IMR-90 (cell line): ENCODE data around the gene MREG. TPM values are rescaled to one million over a fixed set of nuclear protein-coding genes. Genes with fewer than 3 reads are reported as not detected.

Source experiments
- ATAC-seq: fragments of 200-7000 bp; cut with Tn5 transposase; 2 replicates; pipeline ENCODE4 v1.9.1; 2020; ENCODE audit warnings: low read depth, mild to moderate bottlenecking, moderate library complexity
- BruUV-seq: library from RNA; stranded (reverse); fragments of 400-500 nt; replicated peaks from 2 replicates; lab custom pipeline; 2021; lab: Mats Ljungman, UMichigan
- CTCF ChIA-PET: fragments of 300-600 bp; formaldehyde crosslinking; extraction: SDS; loops from one replicate; lab custom pipeline; 2021; ENCODE audit warnings: antibody characterized with exemption; lab: Yijun Ruan, JAX
- POLR2A ChIA-PET: fragments of 300-600 bp; sonication (Branson Sonifier 250); formaldehyde crosslinking; loops from one replicate; lab custom pipeline; 2022; ENCODE audit warnings: antibody characterized with exemption; ENCODE audit not compliant: unreplicated experiment; lab: Charles Lee
- DNase-seq: peaks from one replicate; pipeline ENCODE4 v3.0.0; 2013
- H2AFZ ChIP-seq: replicated peaks from 2 replicates; pipeline ENCODE3; 2013; ENCODE audit warnings: low read length, mild to moderate bottlenecking; ENCODE audit not compliant: poor library complexity
- H2AK5ac ChIP-seq: 2 replicates; pipeline ENCODE4 v1.6.1; 2013; ENCODE audit warnings: low read depth, low read length, inconsistent platforms
- H2AK9ac ChIP-seq: replicated peaks from 2 replicates; pipeline ENCODE3; 2013; ENCODE audit warnings: mild to moderate bottlenecking, low read depth, low read length, moderate library complexity; ENCODE audit not compliant: poor library complexity
- H2BK120ac ChIP-seq: 2 replicates; pipeline ENCODE4 v1.6.1; 2013; ENCODE audit warnings: low read depth, low read length, inconsistent platforms
- H2BK15ac ChIP-seq: 3 replicates; pipeline ENCODE4 v1.6.1; 2013; ENCODE audit warnings: low read depth, low read length, inconsistent platforms
- H2BK20ac ChIP-seq: 2 replicates; pipeline ENCODE4 v1.6.1; 2013; ENCODE audit warnings: low read depth, mild to moderate bottlenecking, inconsistent platforms, low read length, moderate library complexity
- H2BK5ac ChIP-seq: 2 replicates; pipeline ENCODE4 v1.6.1; 2013; ENCODE audit warnings: mild to moderate bottlenecking, low read depth, low read length, inconsistent platforms; ENCODE audit not compliant: poor library complexity, severe bottlenecking
- H3K14ac ChIP-seq: replicated peaks from 2 replicates; pipeline ENCODE4 v1.6.1; 2013; ENCODE audit warnings: low read depth, low read length, inconsistent platforms
- H3K18ac ChIP-seq: 2 replicates; pipeline ENCODE4 v1.6.1; 2013; ENCODE audit warnings: low read depth, low read length, control low read depth
- H3K23ac ChIP-seq: 2 replicates; pipeline ENCODE4 v1.6.1; 2013; ENCODE audit warnings: low read depth, low read length, inconsistent platforms
- H3K27ac ChIP-seq: 2 replicates; pipeline ENCODE4 v1.5.1; 2013; ENCODE audit warnings: mild to moderate bottlenecking, control low read depth, low read length; ENCODE audit not compliant: insufficient read depth
- H3K27me3 ChIP-seq: 2 replicates; pipeline ENCODE4 v1.6.1; 2013; ENCODE audit warnings: low read length; ENCODE audit not compliant: control insufficient read depth, insufficient read depth
- H3K36me3 ChIP-seq: 2 replicates; pipeline ENCODE4 v1.6.1; 2013; ENCODE audit warnings: low read length, mixed read lengths; ENCODE audit not compliant: control insufficient read depth, insufficient read depth
- H3K4ac ChIP-seq: 2 replicates; pipeline ENCODE4 v1.6.1; 2013; ENCODE audit warnings: low read depth, low read length, inconsistent platforms
- H3K4me1 ChIP-seq: 2 replicates; pipeline ENCODE4 v1.6.1; 2013; ENCODE audit warnings: low read length, mixed read lengths; ENCODE audit not compliant: control insufficient read depth, insufficient read depth
- H3K4me2 ChIP-seq: 2 replicates; pipeline ENCODE4 v1.6.1; 2013; ENCODE audit warnings: low read depth, mild to moderate bottlenecking, control low read depth, low read length, moderate library complexity
- H3K4me3 ChIP-seq: 2 replicates; pipeline ENCODE4 v1.5.1; 2013; ENCODE audit warnings: low read depth, mild to moderate bottlenecking, control low read depth, low read length, moderate library complexity; ENCODE audit not compliant: insufficient read depth
- H3K56ac ChIP-seq: 2 replicates; pipeline ENCODE4 v1.6.1; 2013; ENCODE audit warnings: low read length, inconsistent platforms; ENCODE audit not compliant: insufficient read depth; ENCODE audit errors: extremely low read depth
- H3K79me1 ChIP-seq, 2 experiments: 2 replicates each; pipeline ENCODE4 v1.6.1; 2013; ENCODE audit warnings: low read length in 2 of 2, inconsistent platforms in 1 of 2, low read depth in 1 of 2
- H3K9ac ChIP-seq: 2 replicates; pipeline ENCODE4 v1.6.1; 2013; ENCODE audit warnings: low read depth, low read length, control low read depth
- H3K9me1 ChIP-seq: 2 replicates; pipeline ENCODE4 v1.6.1; 2013; ENCODE audit warnings: low read length, inconsistent platforms; ENCODE audit not compliant: insufficient read depth
- H3K9me3 ChIP-seq: 2 replicates; pipeline ENCODE4 v1.6.1; 2013; ENCODE audit warnings: low read length; ENCODE audit not compliant: control insufficient read depth, insufficient read depth
- H4K20me1 ChIP-seq: 2 replicates; pipeline ENCODE4 v1.6.1; 2013; ENCODE audit warnings: low read length, inconsistent platforms; ENCODE audit not compliant: insufficient read depth
- H4K5ac ChIP-seq: 2 replicates; pipeline ENCODE4 v1.6.1; 2013; ENCODE audit warnings: mild to moderate bottlenecking, low read depth, low read length, control low read depth
- H4K8ac ChIP-seq, 2 experiments: 2 replicates each; pipeline ENCODE4 v1.6.1; 2013; ENCODE audit warnings: low read depth in 2 of 2, low read length in 2 of 2, control low read depth in 1 of 2, inconsistent platforms in 1 of 2
- H4K91ac ChIP-seq: 2 replicates; pipeline ENCODE4 v1.6.1; 2013; ENCODE audit warnings: low read depth, low read length, inconsistent platforms; ENCODE audit not compliant: insufficient read depth
- CHD1 ChIP-seq: IDR thresholded peaks from 2 replicates; pipeline ENCODE4 v1.6.1; 2012; ENCODE audit warnings: low read depth, low read length, improper control_type of control experiment
- CTCF ChIP-seq: conservative IDR thresholded peaks from 2 replicates; pipeline ENCODE4 v1.5.1; 2012; ENCODE audit warnings: mild to moderate bottlenecking, low read depth, low read length, improper control_type of control experiment
- ELK1 ChIP-seq: fragments of 150-350 bp; IDR thresholded peaks from 2 replicates; pipeline ENCODE4 v1.6.1; 2016; ENCODE audit warnings: low read depth, mild to moderate bottlenecking, low read length, moderate library complexity, borderline replicate concordance
- FOS ChIP-seq: fragments of 150-350 bp; IDR thresholded peaks from 2 replicates; pipeline ENCODE4 v1.6.1; 2016; ENCODE audit warnings: low read depth, low read length
- MAFK ChIP-seq: IDR thresholded peaks from 2 replicates; pipeline ENCODE4 v1.6.1; 2012; ENCODE audit warnings: low read depth, low read length, improper control_type of control experiment
- MAZ ChIP-seq: IDR thresholded peaks from 2 replicates; pipeline ENCODE4 v1.6.1; 2012; ENCODE audit warnings: low read depth, mild to moderate bottlenecking, low read length, improper control_type of control experiment, moderate library complexity, borderline replicate concordance
- MXI1 ChIP-seq: IDR thresholded peaks from 2 replicates; pipeline ENCODE4 v1.6.1; 2012; ENCODE audit warnings: low read depth, mild to moderate bottlenecking, low read length, moderate library complexity, borderline replicate concordance
- POLR2A ChIP-seq: IDR thresholded peaks from 2 replicates; pipeline ENCODE4 v1.6.1; 2012; ENCODE audit warnings: mild to moderate bottlenecking, low read depth, low read length
- RAD21 ChIP-seq: IDR thresholded peaks from 2 replicates; pipeline ENCODE4 v1.6.1; 2012; ENCODE audit warnings: low read length, improper control_type of control experiment
- RCOR1 ChIP-seq: IDR thresholded peaks from 2 replicates; pipeline ENCODE4 v1.6.1; 2012; ENCODE audit warnings: mild to moderate bottlenecking, low read length, improper control_type of control experiment; ENCODE audit not compliant: insufficient replicate concordance
- RFX5 ChIP-seq: IDR thresholded peaks from 2 replicates; pipeline ENCODE4 v1.8.0; 2012; ENCODE audit warnings: low read depth, mild to moderate bottlenecking, low read length, moderate library complexity
- SMC3 ChIP-seq: fragments of 150-350 bp; IDR thresholded peaks from 2 replicates; pipeline ENCODE4 v1.6.1; 2016; ENCODE audit warnings: low read depth, mild to moderate bottlenecking, antibody characterized with exemption, low read length, moderate library complexity
- USF2 ChIP-seq: fragments of 150-350 bp; IDR thresholded peaks from 2 replicates; pipeline ENCODE4 v1.6.1; 2017; ENCODE audit warnings: mild to moderate bottlenecking, antibody characterized with exemption, low read length, low read depth
- WGBS, 2 experiments: methylation state at CpG; one replicate each; pipeline versions ENCODE4 v1.1.5 to v1.1.7; 2013; ENCODE audit warnings: missing lambda C conversion rate in 2 of 2; ENCODE audit not compliant: insufficient read length in 1 of 2; ENCODE audit errors: extremely low coverage in 2 of 2; 5-methylcytosine and 5-hydroxymethylcytosine counted together
- dilution Hi-C: fragments of 300-500 bp; cut with HindIII; formaldehyde crosslinking; loops from one replicate; pipeline ENCODE4 v1.14.3; 2018; ENCODE audit warnings: low sequenced_read_pairs; ENCODE audit not compliant: unreplicated experiment
- in situ Hi-C: fragments of 300-500 bp; cut with MboI; formaldehyde crosslinking; loops from 3 replicates; pipeline ENCODE4 v1.14.3; 2019; ENCODE audit warnings: low sequenced_read_pairs, inconsistent platforms, mixed read lengths
- intact Hi-C: fragments of 100-400 bp; cut with micrococcal nuclease; formaldehyde crosslinking; loops from 2 replicates; pipeline ENCODE4 v1.10.0; 2022
- polyA plus RNA-seq, 3 experiments: library from polyadenylated mRNA; depleted of rRNA; stranded (reverse); fragments of >200 nt; gene quantifications; 2 replicates each; pipeline ENCODE4 v1.2.3, GENCODE V29; 2012; ENCODE audit warnings: low replicate concordance in 1 of 3
- total RNA-seq: library from RNA; depleted of rRNA; stranded (reverse); fragments of >200 nt; gene quantifications from 2 replicates; pipeline ENCODE4 v1.2.3, GENCODE V29; 2012

MREG gene
- total and polyA plus RNA-seq, 2 of the 4 experiments (the other 2 are of a cell fraction) = 1.0 to 1.8 TPM

- Histone ChIP-seq H4K5ac (no peak overlapping the region), H3K4me3 (no peak overlapping the region), H4K20me1 (no peaks in the 10 kb centered on the region), H4K91ac (peak overlapping the region; percentile 64; the same call in 1 of the 2 replicates), H3K4me2 (no peak overlapping the region), H3K9me1 (peaks cover 3% of the 10 kb centered on the region; the same call in 1 of the 2 replicates), H2AFZ (no peak overlapping the region), H3K9me3 (no peaks in the 10 kb centered on the region), H2BK120ac (peak overlapping the region; percentile 85), H2BK15ac (0 out of 3 replicates have a peak overlapping the region, but pooled peaks have one; percentile 0), H3K27ac (no peak overlapping the region), H3K9ac (no peak overlapping the region), H3K18ac (no peak overlapping the region), H2AK5ac (peak overlapping the region; percentile 59; the same call in 1 of the 2 replicates), H2AK9ac (no peak overlapping the region), H3K4me1 (peaks cover 12% of the 10 kb centered on the region), H3K56ac (no peak overlapping the region; the same call in 1 of the 2 replicates), H2BK5ac (peak overlapping the region; percentile 14), H3K23ac (peak overlapping the region; percentile 57), H3K27me3 (no peaks in the 10 kb centered on the region), H3K79me1 (no peaks in the 10 kb centered on the region), H2BK20ac (peak overlapping the region; percentile 84), H3K4ac (peak overlapping the region; percentile 73), H4K8ac (peak overlapping the region in 1 of 2 experiments; percentile 55; a peak in 2 of 4 replicates), H3K36me3 (no peaks in the 10 kb centered on the region), H3K14ac (no peak overlapping the region; the same call in 1 of the 2 replicates)
- WGBS, 2 experiments = no CpG with 5 or more reads among the region's 8 CpGs
- CTCF ChIA-PET = interaction anchor here (0.8 to 1.1 kb wide), 4 partner anchors 126 to 468 kb away, joined by 3 read pairs; no protein-coding TSS in a partner anchor
- DNase-seq = peak; percentile 87
- POLR2A ChIA-PET = no interaction called here
- in situ Hi-C loops = no loop called here
- dilution Hi-C loops = no loop called here
- intact Hi-C loops = loop anchor here (1.0 to 5.0 kb wide), 5 partner anchors 228 to 960 kb away; partner anchors contain the start of gene FN1
- ATAC-seq = peak; percentile 92
- no TSS peak for BruUV-seq
- TF ChIP-seq SMC3 (peak; percentile 95), MAFK (peak; percentile 20; the same call in 1 of the 2 replicates), FOS (no peak), POLR2A (peak; percentile 40; the same call in 1 of the 2 replicates), MXI1 (no peak), RAD21 (peak; percentile 98), CTCF (peak; percentile 95), CHD1 (no peak; the same call in 1 of the 2 replicates), RCOR1 (no peak), RFX5 (no peak), USF2 (no peak), MAZ (no peak), ELK1 (no peak)
These were observed 92.9 kb downstream of the MREG start for GRCh38 chr2:215920244-215921100.
